WTC11 (cell line): ENCODE measurements around the gene VEGFB. TPM values are rescaled to one million over a fixed set of nuclear protein-coding genes. Genes with fewer than 3 reads are reported as not detected.

Source experiments
- ATAC-seq: fragments of 200-7000 bp; cut with Tn5 transposase; 2 replicates; pipeline ENCODE4 v1.10.0; 2021; ENCODE audit warnings: mild to moderate bottlenecking, moderate library complexity
- CTCF ChIA-PET: fragments of 300-600 bp; sonication (Branson Sonifier 250); formaldehyde crosslinking; loops from one replicate; lab custom pipeline; 2021; ENCODE audit warnings: antibody characterized with exemption; lab: Charles Lee
- POLR2A ChIA-PET: fragments of 350-600 bp; sonication (Branson Sonifier 250); formaldehyde crosslinking; loops from one replicate; lab custom pipeline; 2021; ENCODE audit warnings: antibody characterized with exemption; lab: Charles Lee
- DNase-seq: peaks from one replicate; pipeline ENCODE4 v3.0.0; 2021; ENCODE audit warnings: low spot score
- H3K27ac Mint-ChIP-seq: 2 replicates; pipeline ENCODE4 v1.8.0; 2021; ENCODE audit warnings: mixed read lengths
- H3K27me3 Mint-ChIP-seq: 2 replicates; pipeline ENCODE4 v1.8.0; 2021; ENCODE audit warnings: low read depth, mild to moderate bottlenecking, moderate library complexity, mixed read lengths
- H3K36me3 Mint-ChIP-seq: 2 replicates; pipeline ENCODE4 v1.8.0; 2021; ENCODE audit warnings: mixed read lengths
- H3K4me1 Mint-ChIP-seq: 2 replicates; pipeline ENCODE4 v1.8.0; 2022; ENCODE audit warnings: mixed read lengths
- H3K4me3 Mint-ChIP-seq: 2 replicates; pipeline ENCODE4 v1.8.0; 2021; ENCODE audit warnings: mild to moderate bottlenecking, moderate library complexity, mixed read lengths
- H3K9me3 Mint-ChIP-seq: 2 replicates; pipeline ENCODE4 v1.8.0; 2021; ENCODE audit warnings: mixed read lengths
- AR ChIP-seq: fragments of 250-450 bp; sonication (Bioruptor Pico); IDR thresholded peaks from 2 replicates; pipeline ENCODE4 v1.9.0; 2021; ENCODE audit warnings: mild to moderate bottlenecking
- CREB1 ChIP-seq: sonication (generic); formaldehyde crosslinking; IDR thresholded peaks from 2 replicates; pipeline ENCODE4 v1.8.0; 2023; ENCODE audit warnings: mild to moderate bottlenecking, missing genetic modification reagents
- ETV6 ChIP-seq: sonication (generic); formaldehyde crosslinking; IDR thresholded peaks from 2 replicates; pipeline ENCODE4 v1.8.1; 2022; ENCODE audit warnings: mild to moderate bottlenecking, missing genetic modification reagents
- HMGA2 ChIP-seq: fragments of 250-450 bp; sonication (Bioruptor Pico); IDR thresholded peaks from 2 replicates; pipeline ENCODE4 v1.4.0; 2021; ENCODE audit warnings: mild to moderate bottlenecking, moderate library complexity
- JUN ChIP-seq: sonication (generic); formaldehyde crosslinking; IDR thresholded peaks from 2 replicates; pipeline ENCODE4 v1.8.0; 2023; ENCODE audit warnings: mild to moderate bottlenecking, missing genetic modification reagents
- NR1H2 ChIP-seq: sonication (generic); formaldehyde crosslinking; IDR thresholded peaks from 2 replicates; pipeline ENCODE4 v1.9.0; 2021; ENCODE audit warnings: mild to moderate bottlenecking, moderate library complexity, missing genetic modification reagents
- NR3C1 ChIP-seq: sonication (generic); formaldehyde crosslinking; conservative IDR thresholded peaks from 2 replicates; pipeline ENCODE4 v1.8.1; 2023; ENCODE audit warnings: low read depth, mild to moderate bottlenecking, missing genetic modification reagents
- OVOL2 ChIP-seq: fragments of 250-450 bp; sonication (Bioruptor Pico); IDR thresholded peaks from 2 replicates; pipeline ENCODE4 v1.9.0; 2021; ENCODE audit warnings: mild to moderate bottlenecking, borderline replicate concordance
- PREB ChIP-seq: sonication (generic); formaldehyde crosslinking; IDR thresholded peaks from 2 replicates; pipeline ENCODE4 v1.8.1; 2022; ENCODE audit warnings: mild to moderate bottlenecking, missing genetic modification reagents, moderate library complexity, borderline replicate concordance
- RORB ChIP-seq: fragments of 250-450 bp; sonication (Bioruptor Pico); IDR thresholded peaks from 2 replicates; pipeline ENCODE4 v1.9.0; 2021; ENCODE audit warnings: mild to moderate bottlenecking
- SMAD3 ChIP-seq: sonication (generic); formaldehyde crosslinking; IDR thresholded peaks from 2 replicates; pipeline ENCODE4 v1.8.0; 2022; ENCODE audit warnings: missing genetic modification reagents, mild to moderate bottlenecking, borderline replicate concordance
- TP53 ChIP-seq: sonication (generic); formaldehyde crosslinking; IDR thresholded peaks from 2 replicates; pipeline ENCODE4 v1.8.1; 2023; ENCODE audit warnings: mild to moderate bottlenecking, missing genetic modification reagents
- USF1 ChIP-seq: sonication (generic); formaldehyde crosslinking; IDR thresholded peaks from 2 replicates; pipeline ENCODE4 v1.8.0; 2022; ENCODE audit warnings: mild to moderate bottlenecking, missing genetic modification reagents
- ZNF121 ChIP-seq: sonication (generic); formaldehyde crosslinking; IDR thresholded peaks from 2 replicates; pipeline ENCODE4 v1.8.0; 2023; ENCODE audit warnings: missing genetic modification reagents
- ZNF263 ChIP-seq: sonication (generic); formaldehyde crosslinking; IDR thresholded peaks from 2 replicates; pipeline ENCODE4 v1.8.1; 2022; ENCODE audit warnings: low read depth, mild to moderate bottlenecking, moderate library complexity, missing genetic modification reagents
- total RNA-seq: library from RNA; stranded (reverse); gene quantifications from 3 replicates; pipeline ENCODE4 v1.2.3, GENCODE V29; 2021
- TF ChIP-seq, protein P1 (sequence below): fragments of 250-450 bp; sonication (Bioruptor Pico); IDR thresholded peaks from 2 replicates; pipeline ENCODE4 v1.9.0; 2021; ENCODE audit warnings: mild to moderate bottlenecking
- TF ChIP-seq, protein P2 (sequence below): sonication (generic); formaldehyde crosslinking; IDR thresholded peaks from 2 replicates; pipeline ENCODE4 v1.8.1; 2022; ENCODE audit warnings: low read depth, missing genetic modification reagents, borderline replicate concordance
- TF ChIP-seq, protein P3 (sequence below): fragments of 200-600 bp; IDR thresholded peaks from 2 replicates; pipeline ENCODE4 v1.8.0; 2022; ENCODE audit warnings: antibody characterized with exemption
- TF ChIP-seq, protein P4 (sequence below): sonication (generic); formaldehyde crosslinking; IDR thresholded peaks from 2 replicates; pipeline ENCODE4 v1.8.1; 2023; ENCODE audit warnings: mild to moderate bottlenecking, missing genetic modification reagents, borderline replicate concordance
- TF ChIP-seq, protein P5 (sequence below): sonication (generic); formaldehyde crosslinking; conservative IDR thresholded peaks from 2 replicates; pipeline ENCODE4 v1.8.1; 2023; ENCODE audit warnings: mild to moderate bottlenecking, low read depth, missing genetic modification reagents, moderate library complexity

VEGFB gene
- total RNA-seq, 1 experiment from 2014 or later = 51.7 TPM

DNA sequence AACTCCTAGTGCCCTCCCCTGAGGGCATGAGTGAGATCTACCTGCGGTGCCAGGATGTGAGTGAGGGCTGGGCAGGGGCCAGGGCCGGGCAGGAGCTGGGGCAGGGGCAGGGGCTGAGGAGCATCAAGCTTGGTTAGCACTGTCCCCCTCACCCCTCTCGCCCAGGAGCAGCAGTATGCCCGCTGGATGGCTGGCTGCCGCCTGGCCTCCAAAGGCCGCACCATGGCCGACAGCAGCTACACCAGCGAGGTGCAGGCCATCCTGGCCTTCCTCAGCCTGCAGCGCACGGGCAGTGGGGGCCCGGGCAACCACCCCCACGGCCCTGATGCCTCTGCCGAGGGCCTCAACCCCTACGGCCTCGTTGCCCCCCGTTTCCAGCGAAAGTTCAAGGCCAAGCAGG lies 14.1 kb upstream of the VEGFB start:
- H3K36me3 Mint-ChIP-seq = peaks cover 3% of the 10 kb centered on the region
- POLR2A ChIA-PET = interaction anchor here (1.2 kb wide), 1 partner anchor 13 kb away, joined by 4 read pairs; the partner anchor contains the start of gene FERMT3
- no peaks in the 10 kb centered on the region for H3K9me3 Mint-ChIP-seq
- DNase-seq (no peak), ATAC-seq (no peak)
- peaks cover 6% of the 10 kb centered on the region for H3K4me1 Mint-ChIP-seq
- CTCF ChIA-PET = no interaction called here
- H3K4me3 Mint-ChIP-seq = no peak overlapping the region
- no peak overlapping the region for H3K27ac Mint-ChIP-seq
- TF ChIP-seq TP53 (CRISPR knock-in tag) (no peak), HMGA2 (CRISPR knock-in tag) (no peak), PREB (CRISPR knock-in tag) (no peak), AR (no peak), NR1H2 (CRISPR knock-in tag) (no peak), CREB1 (CRISPR knock-in tag) (no peak), RORB (no peak), NR3C1 (CRISPR knock-in tag) (no peak), SMAD3 (CRISPR knock-in tag) (no peak), USF1 (CRISPR knock-in tag) (no peak), ETV6 (CRISPR knock-in tag) (no peak), ZNF263 (no peak), JUN (no peak), OVOL2 (CRISPR knock-in tag) (no peak), ZNF121 (CRISPR knock-in tag) (no peak)
- TF ChIP-seq, protein P1, sequence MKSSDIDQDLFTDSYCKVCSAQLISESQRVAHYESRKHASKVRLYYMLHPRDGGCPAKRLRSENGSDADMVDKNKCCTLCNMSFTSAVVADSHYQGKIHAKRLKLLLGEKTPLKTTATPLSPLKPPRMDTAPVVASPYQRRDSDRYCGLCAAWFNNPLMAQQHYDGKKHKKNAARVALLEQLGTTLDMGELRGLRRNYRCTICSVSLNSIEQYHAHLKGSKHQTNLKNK (CRISPR knock-in tag) = no peak
- TF ChIP-seq, protein P2, sequence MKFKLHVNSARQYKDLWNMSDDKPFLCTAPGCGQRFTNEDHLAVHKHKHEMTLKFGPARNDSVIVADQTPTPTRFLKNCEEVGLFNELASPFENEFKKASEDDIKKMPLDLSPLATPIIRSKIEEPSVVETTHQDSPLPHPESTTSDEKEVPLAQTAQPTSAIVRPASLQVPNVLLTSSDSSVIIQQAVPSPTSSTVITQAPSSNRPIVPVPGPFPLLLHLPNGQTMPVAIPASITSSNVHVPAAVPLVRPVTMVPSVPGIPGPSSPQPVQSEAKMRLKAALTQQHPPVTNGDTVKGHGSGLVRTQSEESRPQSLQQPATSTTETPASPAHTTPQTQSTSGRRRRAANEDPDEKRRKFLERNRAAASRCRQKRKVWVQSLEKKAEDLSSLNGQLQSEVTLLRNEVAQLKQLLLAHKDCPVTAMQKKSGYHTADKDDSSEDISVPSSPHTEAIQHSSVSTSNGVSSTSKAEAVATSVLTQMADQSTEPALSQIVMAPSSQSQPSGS (CRISPR knock-in tag) = no peak
- TF ChIP-seq, protein P3, sequence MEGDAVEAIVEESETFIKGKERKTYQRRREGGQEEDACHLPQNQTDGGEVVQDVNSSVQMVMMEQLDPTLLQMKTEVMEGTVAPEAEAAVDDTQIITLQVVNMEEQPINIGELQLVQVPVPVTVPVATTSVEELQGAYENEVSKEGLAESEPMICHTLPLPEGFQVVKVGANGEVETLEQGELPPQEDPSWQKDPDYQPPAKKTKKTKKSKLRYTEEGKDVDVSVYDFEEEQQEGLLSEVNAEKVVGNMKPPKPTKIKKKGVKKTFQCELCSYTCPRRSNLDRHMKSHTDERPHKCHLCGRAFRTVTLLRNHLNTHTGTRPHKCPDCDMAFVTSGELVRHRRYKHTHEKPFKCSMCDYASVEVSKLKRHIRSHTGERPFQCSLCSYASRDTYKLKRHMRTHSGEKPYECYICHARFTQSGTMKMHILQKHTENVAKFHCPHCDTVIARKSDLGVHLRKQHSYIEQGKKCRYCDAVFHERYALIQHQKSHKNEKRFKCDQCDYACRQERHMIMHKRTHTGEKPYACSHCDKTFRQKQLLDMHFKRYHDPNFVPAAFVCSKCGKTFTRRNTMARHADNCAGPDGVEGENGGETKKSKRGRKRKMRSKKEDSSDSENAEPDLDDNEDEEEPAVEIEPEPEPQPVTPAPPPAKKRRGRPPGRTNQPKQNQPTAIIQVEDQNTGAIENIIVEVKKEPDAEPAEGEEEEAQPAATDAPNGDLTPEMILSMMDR = no peak
- TF ChIP-seq, protein P4, sequence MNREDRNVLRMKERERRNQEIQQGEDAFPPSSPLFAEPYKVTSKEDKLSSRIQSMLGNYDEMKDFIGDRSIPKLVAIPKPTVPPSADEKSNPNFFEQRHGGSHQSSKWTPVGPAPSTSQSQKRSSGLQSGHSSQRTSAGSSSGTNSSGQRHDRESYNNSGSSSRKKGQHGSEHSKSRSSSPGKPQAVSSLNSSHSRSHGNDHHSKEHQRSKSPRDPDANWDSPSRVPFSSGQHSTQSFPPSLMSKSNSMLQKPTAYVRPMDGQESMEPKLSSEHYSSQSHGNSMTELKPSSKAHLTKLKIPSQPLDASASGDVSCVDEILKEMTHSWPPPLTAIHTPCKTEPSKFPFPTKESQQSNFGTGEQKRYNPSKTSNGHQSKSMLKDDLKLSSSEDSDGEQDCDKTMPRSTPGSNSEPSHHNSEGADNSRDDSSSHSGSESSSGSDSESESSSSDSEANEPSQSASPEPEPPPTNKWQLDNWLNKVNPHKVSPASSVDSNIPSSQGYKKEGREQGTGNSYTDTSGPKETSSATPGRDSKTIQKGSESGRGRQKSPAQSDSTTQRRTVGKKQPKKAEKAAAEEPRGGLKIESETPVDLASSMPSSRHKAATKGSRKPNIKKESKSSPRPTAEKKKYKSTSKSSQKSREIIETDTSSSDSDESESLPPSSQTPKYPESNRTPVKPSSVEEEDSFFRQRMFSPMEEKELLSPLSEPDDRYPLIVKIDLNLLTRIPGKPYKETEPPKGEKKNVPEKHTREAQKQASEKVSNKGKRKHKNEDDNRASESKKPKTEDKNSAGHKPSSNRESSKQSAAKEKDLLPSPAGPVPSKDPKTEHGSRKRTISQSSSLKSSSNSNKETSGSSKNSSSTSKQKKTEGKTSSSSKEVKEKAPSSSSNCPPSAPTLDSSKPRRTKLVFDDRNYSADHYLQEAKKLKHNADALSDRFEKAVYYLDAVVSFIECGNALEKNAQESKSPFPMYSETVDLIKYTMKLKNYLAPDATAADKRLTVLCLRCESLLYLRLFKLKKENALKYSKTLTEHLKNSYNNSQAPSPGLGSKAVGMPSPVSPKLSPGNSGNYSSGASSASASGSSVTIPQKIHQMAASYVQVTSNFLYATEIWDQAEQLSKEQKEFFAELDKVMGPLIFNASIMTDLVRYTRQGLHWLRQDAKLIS (CRISPR knock-in tag) = no peak
- TF ChIP-seq, protein P5, sequence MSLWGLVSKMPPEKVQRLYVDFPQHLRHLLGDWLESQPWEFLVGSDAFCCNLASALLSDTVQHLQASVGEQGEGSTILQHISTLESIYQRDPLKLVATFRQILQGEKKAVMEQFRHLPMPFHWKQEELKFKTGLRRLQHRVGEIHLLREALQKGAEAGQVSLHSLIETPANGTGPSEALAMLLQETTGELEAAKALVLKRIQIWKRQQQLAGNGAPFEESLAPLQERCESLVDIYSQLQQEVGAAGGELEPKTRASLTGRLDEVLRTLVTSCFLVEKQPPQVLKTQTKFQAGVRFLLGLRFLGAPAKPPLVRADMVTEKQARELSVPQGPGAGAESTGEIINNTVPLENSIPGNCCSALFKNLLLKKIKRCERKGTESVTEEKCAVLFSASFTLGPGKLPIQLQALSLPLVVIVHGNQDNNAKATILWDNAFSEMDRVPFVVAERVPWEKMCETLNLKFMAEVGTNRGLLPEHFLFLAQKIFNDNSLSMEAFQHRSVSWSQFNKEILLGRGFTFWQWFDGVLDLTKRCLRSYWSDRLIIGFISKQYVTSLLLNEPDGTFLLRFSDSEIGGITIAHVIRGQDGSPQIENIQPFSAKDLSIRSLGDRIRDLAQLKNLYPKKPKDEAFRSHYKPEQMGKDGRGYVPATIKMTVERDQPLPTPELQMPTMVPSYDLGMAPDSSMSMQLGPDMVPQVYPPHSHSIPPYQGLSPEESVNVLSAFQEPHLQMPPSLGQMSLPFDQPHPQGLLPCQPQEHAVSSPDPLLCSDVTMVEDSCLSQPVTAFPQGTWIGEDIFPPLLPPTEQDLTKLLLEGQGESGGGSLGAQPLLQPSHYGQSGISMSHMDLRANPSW = no peak
- H3K27me3 Mint-ChIP-seq = no peaks in the 10 kb centered on the region
